OCI-LY1 (cell line): ENCODE data around the gene TMED4.

Source experiments
- CTCF ChIP-seq: fragments of 200-600 bp; sonication (generic), shearing (Covaris generic); IDR thresholded peaks from 2 replicates; pipeline ENCODE4 v1.5.1; 2017; ENCODE audit warnings: mild to moderate bottlenecking, antibody characterized with exemption, low read length, moderate library complexity, mixed read lengths
- EZH2 ChIP-seq: fragments of 200-600 bp; sonication (generic), shearing (Covaris generic); IDR thresholded peaks from 2 replicates; pipeline ENCODE4 v1.8.0; 2017; ENCODE audit warnings: borderline replicate concordance, mixed run types, mild to moderate bottlenecking, antibody characterized with exemption, low read length, moderate library complexity, mixed read lengths

DNA sequence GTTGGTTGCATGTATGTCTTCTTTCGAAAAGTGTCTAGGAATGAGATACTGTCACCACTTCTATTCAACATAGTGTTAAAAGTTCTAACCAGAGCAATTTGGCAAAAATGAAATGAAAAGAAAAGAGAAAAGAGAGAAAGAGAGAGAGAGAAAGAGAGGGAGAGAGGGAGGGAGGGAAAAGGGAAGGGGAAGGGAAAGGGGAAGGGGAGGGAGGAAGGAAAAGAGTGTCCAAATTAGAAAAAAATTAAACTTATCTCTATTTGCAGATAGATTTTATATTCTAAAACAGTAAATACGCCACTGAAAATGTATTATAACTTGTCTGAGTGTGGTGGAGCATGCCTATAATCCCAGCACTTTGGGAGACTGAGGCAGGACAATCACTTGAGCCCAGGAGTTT lies 24.5 kb downstream of the TMED4 start:
- TF ChIP-seq CTCF (no peak), EZH2 (no peak)
